K562 (cell line): ENCODE measurements around the gene TMEM72. TPM values are rescaled to one million over a fixed set of nuclear protein-coding genes. Genes with fewer than 3 reads are reported as not detected.

Source experiments
- ATAC-seq: fragments of 200-7000 bp; cut with Tn5 transposase; 3 replicates; pipeline ENCODE4 v1.9.1; 2020; ENCODE audit warnings: moderate library complexity
- BruUV-seq: library from RNA; stranded (reverse); fragments of 400-500 nt; replicated peaks from 2 replicates; lab custom pipeline; 2021; lab: Mats Ljungman, UMichigan
- CTCF ChIA-PET: fragments of 300-600 bp; formaldehyde crosslinking; extraction: SDS; loops from one replicate; lab custom pipeline; 2021; ENCODE audit warnings: low intra/inter-chr PET ratio; lab: Yijun Ruan, JAX
- POLR2A ChIA-PET: fragments of 300-600, 350-650 bp; sonication (Branson Sonifier 250); formaldehyde crosslinking; extraction: SDS; loops from one replicate; lab custom pipeline; 2021; ENCODE audit warnings: antibody characterized with exemption, inconsistent platforms; lab: Yijun Ruan, JAX
- DNase-seq, 4 experiments: peaks; one replicate each; pipeline versions ENCODE4 v3.0.0 to v3.0.0-alpha.2; 2011 to 2018; ENCODE audit warnings: low spot score in 3 of 4, mixed read lengths in 3 of 4; ENCODE audit errors: extremely low read depth in 1 of 4
- FAIRE-seq: peaks from 2 replicates; lab custom pipeline; 2011; peaks lifted over from hg19 to GRCh38; lab: Jason Lieb, UNC
- H2AFZ ChIP-seq: 2 replicates; pipeline ENCODE4 v1.6.0; 2011; ENCODE audit warnings: low read depth, low read length, control low read depth, inconsistent platforms
- H3K27ac ChIP-seq: fragments of 200-600 bp; 3 replicates; pipeline ENCODE4 v1.8.0; 2011; ENCODE audit warnings: low read depth, mild to moderate bottlenecking, control low read depth, inconsistent platforms, low read length, moderate library complexity, mixed read lengths; ENCODE audit errors: extremely low read depth
- H3K27me3 ChIP-seq, 2 experiments: fragments of 300-600 bp in 1 of 2; 2 replicates in 1 of 2; 3 replicates in 1 of 2; pipeline versions ENCODE4 v1.6.0 to v1.8.0; 2011; ENCODE audit warnings: inconsistent platforms in 2 of 2, low read length in 2 of 2, mild to moderate bottlenecking in 1 of 2, mixed read lengths in 1 of 2, moderate library complexity in 1 of 2; ENCODE audit not compliant: control insufficient read depth in 2 of 2, insufficient read depth in 2 of 2
- H3K36me3 ChIP-seq: fragments of 300-600 bp; 3 replicates; pipeline ENCODE4 v1.8.0; 2011; ENCODE audit warnings: mild to moderate bottlenecking, low read length, inconsistent platforms; ENCODE audit not compliant: control insufficient read depth, insufficient read depth
- H3K4me1 ChIP-seq, 2 experiments: fragments of 200-600 bp in 1 of 2; replicated peaks in 1 of 2; 2 replicates in 1 of 2; 3 replicates in 1 of 2; pipeline versions ENCODE4 v1.5.1 to v1.8.0; 2011; ENCODE audit warnings: inconsistent platforms in 2 of 2, low read length in 2 of 2, mild to moderate bottlenecking in 1 of 2, mixed read lengths in 1 of 2, moderate library complexity in 1 of 2; ENCODE audit not compliant: control insufficient read depth in 2 of 2, insufficient read depth in 2 of 2
- H3K4me2 ChIP-seq: 2 replicates; pipeline ENCODE4 v1.6.1; 2011; ENCODE audit warnings: low read length, control low read depth, inconsistent platforms, mixed read lengths; ENCODE audit not compliant: insufficient read depth
- H3K4me3 ChIP-seq: fragments of 200-600 bp; sonication (generic), shearing (Covaris generic); 2 replicates; pipeline ENCODE4 v1.5.1; 2016; ENCODE audit warnings: control low read depth, inconsistent platforms
- H3K79me2 ChIP-seq: fragments of 200-600 bp; 3 replicates; pipeline ENCODE4 v1.8.0; 2011; ENCODE audit warnings: low read length, inconsistent platforms; ENCODE audit not compliant: control insufficient read depth, insufficient read depth
- H3K9ac ChIP-seq, 2 experiments: 2 replicates each; pipeline versions ENCODE4 v1.6.0 to v1.6.1; 2011; ENCODE audit warnings: low read depth in 2 of 2, low read length in 2 of 2, control low read depth in 1 of 2, inconsistent platforms in 1 of 2, mild to moderate bottlenecking in 1 of 2, mixed read lengths in 1 of 2; ENCODE audit not compliant: insufficient read depth in 1 of 2
- H3K9me1 ChIP-seq: one replicate; pipeline ENCODE4 v1.6.0; 2011; ENCODE audit warnings: inconsistent platforms, mild to moderate bottlenecking, low read length, moderate library complexity; ENCODE audit not compliant: control insufficient read depth, insufficient read depth
- H3K9me3 ChIP-seq: replicated peaks from 2 replicates; pipeline ENCODE4 v1.5.1; 2011; ENCODE audit warnings: low read depth, low read length, inconsistent platforms; ENCODE audit not compliant: control insufficient read depth, insufficient read depth
- H4K20me1 ChIP-seq: replicated peaks from 2 replicates; pipeline ENCODE4 v1.6.1; 2011; ENCODE audit warnings: low read length, inconsistent platforms, mixed read lengths; ENCODE audit not compliant: control insufficient read depth, insufficient read depth
- ASH1L ChIP-seq: fragments of 450-650 bp; IDR thresholded peaks from 2 replicates; pipeline ENCODE4 v1.6.1; 2018; ENCODE audit warnings: borderline replicate concordance, mild to moderate bottlenecking, low read depth; ENCODE audit not compliant: partially characterized antibody
- DNMT1 ChIP-seq: fragments of 450-650 bp; IDR thresholded peaks from 2 replicates; pipeline ENCODE4 v1.6.1; 2016; ENCODE audit warnings: antibody characterized with exemption, mild to moderate bottlenecking
- FIP1L1 ChIP-seq: fragments of 200-400 bp; formaldehyde crosslinking; IDR thresholded peaks from 2 replicates; pipeline ENCODE4 v1.6.1; 2018; ENCODE audit warnings: mild to moderate bottlenecking, low read depth, low read length; ENCODE audit not compliant: poor library complexity, severe bottlenecking
- HDAC2 ChIP-seq: fragments of 450-650 bp; IDR thresholded peaks from 2 replicates; pipeline ENCODE4 v1.6.1; 2016; ENCODE audit warnings: mild to moderate bottlenecking
- JUND ChIP-seq, 2 experiments: IDR thresholded peaks; 2 replicates in 1 of 2; 3 replicates in 1 of 2; pipeline ENCODE4 v1.6.1; 2011; ENCODE audit warnings: borderline replicate concordance in 2 of 2, low read depth in 2 of 2, low read length in 2 of 2, improper control_type of control experiment in 1 of 2, missing biosample characterization in 1 of 2, missing genetic modification characterization in 1 of 2, missing genetic modification reagents in 1 of 2
- MLX ChIP-seq, 2 experiments: fragments of 450-650 bp in 1 of 2; sonication (generic) in 1 of 2; formaldehyde crosslinking; conservative IDR thresholded peaks; 2 replicates each; pipeline versions ENCODE4 v1.4.0 to v1.8.1; 2020 to 2022; ENCODE audit warnings: mild to moderate bottlenecking in 1 of 2, missing genetic modification reagents in 1 of 2
- SAP30 ChIP-seq: fragments of 200-600 bp; sonication (generic); IDR thresholded peaks from 2 replicates; pipeline ENCODE4 v1.6.1; 2012; ENCODE audit warnings: borderline replicate concordance, low read depth, mild to moderate bottlenecking, moderate library complexity, low read length, control low read depth, inconsistent platforms; ENCODE audit not compliant: insufficient read depth, poor library complexity, severe bottlenecking
- TCF7L2 ChIP-seq: fragments of 150-350 bp; IDR thresholded peaks from 2 replicates; pipeline ENCODE4 v1.6.1; 2016; ENCODE audit warnings: low read depth, mild to moderate bottlenecking, low read length, moderate library complexity
- ZNF239 ChIP-seq: fragments of 250-450 bp; sonication (Bioruptor Pico); IDR thresholded peaks from 2 replicates; pipeline ENCODE4 v1.4.0; 2020; ENCODE audit warnings: mild to moderate bottlenecking
- ZNF444 ChIP-seq: fragments of 250-450 bp; sonication (Bioruptor Pico); IDR thresholded peaks from 2 replicates; pipeline ENCODE4 v1.4.0; 2020; ENCODE audit warnings: mild to moderate bottlenecking, moderate library complexity
- WGBS: fragments of 100-300 bp; shearing (Covaris generic); methylation state at CpG from one replicate; pipeline ENCODE4 v1.1.6; 2016; ENCODE audit warnings: low coverage, mixed read lengths; ENCODE audit not compliant: insufficient coverage; ENCODE audit errors: missing lambda C conversion rate; 5-methylcytosine and 5-hydroxymethylcytosine counted together
- in situ Hi-C: fragments of 300-500 bp; cut with MboI; formaldehyde crosslinking; loops from 4 replicates; pipeline ENCODE4 v1.15.0; 2018; ENCODE audit warnings: inconsistent platforms, mixed read lengths
- intact Hi-C: fragments of 100-400 bp; cut with micrococcal nuclease; formaldehyde crosslinking; loops from 2 replicates; pipeline ENCODE4 v1.14.2; 2022
- polyA plus RNA-seq, 8 experiments: library from polyadenylated mRNA; depleted of rRNA in 4 of 8; stranded (reverse) in 5 of 8; unstranded in 3 of 8; fragments of >200 nt; fragmentation: Nextera tagmentation in 2 of 8; fragmentation: Illumina TruSeq in 1 of 8; extraction: Ambion mirVana in 2 of 8; extraction: Trizol in 1 of 8; gene quantifications; 2 replicates each; pipeline versions ENCODE4 v1.2.1 to v1.2.3, GENCODE V29; 2011 to 2014; ENCODE audit warnings: inconsistent platforms in 1 of 8, missing spikeins in 1 of 8
- total RNA-seq, 7 experiments: library from RNA; depleted of rRNA in 6 of 7; stranded (reverse); fragments of >200 nt in 6 of 7; fragmentation: Illumina TruSeq in 2 of 7; extraction: Trizol in 2 of 7; gene quantifications; 2 replicates each; pipeline versions ENCODE4 v1.2.1 to v1.2.3, GENCODE V29; 2011 to 2021; ENCODE audit warnings: low replicate concordance in 1 of 7

The TMEM72 gene
- total and polyA plus RNA-seq, 9 of the 15 experiments (the other 6 are each of a cell fraction or from before 2014, with no cell fraction given), result not detected

DNA sequence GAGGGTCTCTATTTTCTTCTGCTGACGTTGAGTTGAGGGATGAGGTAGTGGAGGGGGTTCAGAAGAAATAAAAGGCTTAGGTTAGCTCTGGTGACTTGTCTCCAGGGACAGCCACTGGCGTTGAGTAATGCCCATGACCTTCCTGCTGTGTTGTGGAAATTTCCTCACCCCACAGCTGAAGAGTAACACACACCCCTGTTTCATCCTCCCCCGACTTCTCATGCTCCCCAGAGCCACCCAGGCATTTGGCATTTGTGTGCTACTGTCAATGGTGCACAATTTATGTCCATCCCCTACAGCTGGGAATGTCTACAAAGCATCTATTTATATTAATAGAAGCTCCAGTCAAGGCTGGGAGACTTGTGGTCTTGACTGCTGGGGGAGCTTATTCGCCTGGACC, 4.7 kb upstream of the TMEM72 start (continued):
- TF ChIP-seq HDAC2, result no peak
- no peak for TF ChIP-seq ZNF239 (CRISPR knock-in tag)
- no peak for TF ChIP-seq MLX (CRISPR knock-in tag; conservative IDR thresholded peaks at IDR 0.05)

GRCh38 chr10:44907556-44907955, 3.6 kb upstream of the TMEM72 start:
- no peak overlapping the region for H3K27ac ChIP-seq
- H3K9ac ChIP-seq, result no peak overlapping the region
- no peaks in the 10 kb centered on the region for H3K9me3 ChIP-seq
- intact Hi-C loops (no loop called here), in situ Hi-C loops (no loop called here)
- CTCF ChIA-PET, result no interaction called here
- no peak for FAIRE-seq
- no peaks in the 10 kb centered on the region for H3K36me3 ChIP-seq
- DNase-seq, result no peak
- H3K9me1 ChIP-seq, result peaks cover 1% of the 10 kb centered on the region
- peaks cover 3% of the 10 kb centered on the region; the same call in 1 of the 2 replicates for H4K20me1 ChIP-seq
- H3K4me1 ChIP-seq, result peaks cover 11 to 15% of the 10 kb centered on the region in 2 experiments; a peak in 4 of 5 replicates
- no peak overlapping the region for H2AFZ ChIP-seq
- TF ChIP-seq ZNF444 (no peak), SAP30 (no peak), TCF7L2 (no peak), ASH1L (no peak), JUND (IDR thresholded peaks at IDR 0.05; ENCODE audit: borderline replicate concordance, low read depth, low read length) (no peak), JUND (tag; IDR thresholded peaks at IDR 0.05; ENCODE audit: borderline replicate concordance, low read depth, low read length) (no peak), DNMT1 (no peak), FIP1L1 (no peak)
- 29% methylated on average over 2 of the region's 7 CpGs for WGBS
- ATAC-seq, result no peak
- BruUV-seq, result no TSS peak
- H3K79me2 ChIP-seq, result no peaks in the 10 kb centered on the region
- POLR2A ChIA-PET, result no interaction called here
- no peak overlapping the region for H3K4me2 ChIP-seq
- H3K27me3 ChIP-seq, result peaks cover 7 to 55% of the 10 kb centered on the region in 2 experiments; a peak in 4 of 5 replicates
- H3K4me3 ChIP-seq, result no peak overlapping the region
